Stimulated activated CD8-positive, alpha-beta memory T cell treated with anti-CD3 and anti-CD28 coated beads, Interleukin-12 subunit alpha, Interleukin-12 subunit beta, amount 100 ng/mL, for 4 hours (primary cell): ENCODE data around the gene LRMDA.

Experiments
- DNase-seq: peaks from one replicate; pipeline ENCODE4 v3.0.0-alpha.2; 2020; ENCODE audit warnings: low read depth

The LRMDA gene

DNA sequence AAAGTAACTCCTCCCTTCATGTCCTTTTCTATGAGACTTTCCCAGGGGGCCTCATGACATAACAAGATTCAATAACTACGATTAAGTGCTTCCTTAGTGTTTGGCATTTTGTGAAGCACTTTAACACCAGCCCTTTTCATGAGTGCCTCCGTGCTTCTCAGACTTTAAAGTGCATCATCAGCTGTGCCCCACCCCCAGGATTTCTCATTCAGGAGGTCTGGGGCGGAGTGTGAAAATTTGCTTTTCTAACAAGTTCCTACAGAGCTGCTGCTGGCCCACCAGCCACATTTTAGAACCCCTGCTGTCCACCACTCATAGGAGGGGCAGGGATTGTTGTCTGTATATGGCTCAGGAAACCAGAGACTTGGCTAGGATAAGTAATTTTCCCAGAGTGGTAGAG is 445.3 kb downstream of the LRMDA start:
- no peak for DNase-seq

DNA sequence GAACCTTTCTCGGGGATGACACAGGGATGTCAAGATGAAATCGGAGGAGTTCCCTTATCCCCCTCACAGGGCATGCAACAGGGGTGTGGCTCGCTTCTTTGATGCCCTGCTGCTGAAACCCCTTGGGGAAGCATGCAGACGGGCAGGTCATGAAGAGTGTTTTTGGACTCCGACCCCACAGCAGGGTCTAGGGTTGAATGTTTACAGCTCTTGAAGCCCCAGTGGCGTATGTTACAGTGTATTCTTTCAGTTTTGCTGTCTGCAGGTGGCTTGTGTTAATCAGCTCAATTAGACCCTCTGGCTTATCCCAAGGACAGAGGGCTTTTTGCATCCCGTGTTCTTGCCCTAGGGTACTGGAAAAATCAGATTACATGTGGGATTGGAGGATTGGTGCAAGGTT is 446.5 kb downstream of the LRMDA start:
- no peak for DNase-seq

DNA sequence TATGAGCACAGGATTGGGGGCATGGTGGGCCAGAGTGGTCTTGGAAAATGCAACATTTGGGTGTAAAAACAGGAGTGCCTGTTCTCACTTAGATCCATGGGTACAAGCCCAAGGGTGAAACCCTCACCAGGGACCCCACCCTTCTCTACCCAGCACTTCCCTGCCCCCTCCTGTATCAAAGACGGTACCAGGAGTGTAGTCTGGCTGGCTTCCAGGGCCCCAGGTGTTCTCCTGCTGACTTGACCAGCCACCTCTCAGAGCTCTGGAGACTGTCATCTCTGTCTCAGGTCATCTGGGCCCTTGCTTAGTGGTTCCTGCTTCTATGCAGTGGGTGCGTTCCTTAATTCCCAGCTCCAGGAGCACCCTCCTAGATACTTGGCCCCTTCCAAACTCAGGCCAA is 447.2 kb downstream of the LRMDA start:
- no peak for DNase-seq

DNA sequence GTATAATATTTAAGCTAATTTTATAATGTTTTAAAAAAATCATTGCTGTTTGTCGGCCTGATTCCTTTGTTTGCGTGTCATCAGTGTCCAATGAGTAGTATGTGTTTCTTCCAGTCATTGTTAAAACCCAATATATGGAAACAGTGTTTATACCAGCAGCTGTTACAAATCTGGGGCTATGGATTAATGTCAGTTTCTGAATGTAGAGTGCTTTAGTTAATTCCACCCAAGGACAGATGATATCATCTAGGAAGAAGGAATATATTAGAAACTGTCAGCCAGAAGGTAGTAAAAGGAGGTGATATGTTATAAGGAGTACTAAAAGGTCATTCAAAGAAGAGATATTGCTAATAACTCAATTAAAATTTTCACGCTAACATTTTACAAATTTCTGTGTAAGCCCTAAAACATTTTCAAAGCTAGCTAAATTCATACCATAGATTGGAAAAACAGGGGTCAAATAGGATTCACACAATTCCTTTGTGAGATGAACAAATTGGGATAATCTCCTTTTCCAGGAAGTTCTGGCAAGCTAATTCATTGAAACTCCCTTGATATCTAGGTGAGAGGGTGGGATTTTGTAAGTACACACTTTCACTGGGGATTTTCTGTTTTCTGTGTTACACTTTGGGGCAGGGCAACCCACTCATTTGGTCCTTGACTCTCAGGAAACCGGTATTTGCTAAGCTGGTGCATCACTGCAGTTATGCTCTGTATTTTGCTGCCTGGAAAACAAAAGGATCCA is 448.8 kb downstream of the LRMDA start:
- DNase-seq, result no peak

DNA sequence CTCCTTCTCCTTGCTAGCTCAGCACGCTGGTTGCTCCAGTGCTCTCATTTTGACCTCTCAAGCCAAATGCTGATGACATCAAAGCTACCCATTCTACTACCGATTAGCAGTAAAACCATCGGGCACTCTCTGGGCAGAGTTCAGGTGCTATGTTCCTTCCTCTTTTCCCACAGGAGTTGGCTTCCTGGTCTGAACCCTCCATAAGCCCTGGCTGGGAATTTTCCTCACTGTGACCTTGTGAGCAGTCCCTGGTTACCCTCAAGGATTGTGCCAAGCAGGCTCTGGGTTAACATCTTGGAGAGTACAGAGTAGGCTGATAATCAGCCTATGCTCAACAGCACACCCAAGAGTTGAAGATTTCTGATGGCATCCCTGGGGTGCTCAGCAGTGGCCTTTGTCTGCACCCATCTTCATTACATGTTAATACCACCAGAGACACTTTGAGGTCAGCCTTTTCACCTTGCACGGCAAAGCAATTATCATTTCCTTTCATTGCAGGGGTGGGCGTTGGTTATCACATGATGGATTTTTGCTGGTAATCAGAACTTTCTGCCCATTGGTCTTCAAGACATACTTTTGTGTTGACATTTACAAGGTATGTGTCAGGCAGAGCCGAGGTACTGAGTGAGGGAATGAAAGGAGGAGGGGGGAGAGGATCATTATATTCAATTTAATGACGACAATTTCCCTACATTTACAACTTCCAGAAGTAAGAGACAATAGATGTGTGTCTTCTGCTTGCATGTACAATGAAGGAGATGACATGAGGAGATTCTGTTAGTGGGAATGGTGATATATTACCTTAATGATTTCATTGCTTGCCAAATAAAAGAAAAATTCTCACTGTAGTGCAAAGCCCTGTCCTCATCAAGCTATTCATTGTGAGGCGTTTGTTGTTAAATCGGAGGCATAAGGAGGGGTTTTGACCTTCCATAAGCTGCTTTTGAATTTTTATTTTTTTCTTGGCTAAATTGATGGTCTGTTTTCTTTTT is 452.0 kb downstream of the LRMDA start:
- DNase-seq, result no peak

DNA sequence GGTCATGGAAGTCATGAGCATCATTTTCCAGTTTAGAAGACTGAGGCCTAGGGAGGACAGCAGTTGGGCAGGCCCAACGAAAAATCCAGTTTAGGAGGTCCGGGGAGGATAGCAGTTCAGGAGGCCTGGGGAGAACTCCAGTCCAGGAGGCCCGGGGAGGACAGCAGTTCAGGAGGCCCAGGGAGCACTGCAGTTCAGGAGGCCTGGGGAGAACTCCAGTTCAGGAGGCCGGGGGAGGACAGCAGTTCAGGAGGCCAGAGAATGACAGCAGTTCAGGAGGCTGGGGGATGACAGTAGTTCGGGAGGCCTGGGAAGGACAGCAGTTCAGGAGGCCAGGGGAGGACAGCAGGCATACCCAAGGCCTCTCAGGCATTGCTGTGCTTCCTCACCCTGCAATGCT is 453.4 kb downstream of the LRMDA start:
- no peak for DNase-seq

DNA sequence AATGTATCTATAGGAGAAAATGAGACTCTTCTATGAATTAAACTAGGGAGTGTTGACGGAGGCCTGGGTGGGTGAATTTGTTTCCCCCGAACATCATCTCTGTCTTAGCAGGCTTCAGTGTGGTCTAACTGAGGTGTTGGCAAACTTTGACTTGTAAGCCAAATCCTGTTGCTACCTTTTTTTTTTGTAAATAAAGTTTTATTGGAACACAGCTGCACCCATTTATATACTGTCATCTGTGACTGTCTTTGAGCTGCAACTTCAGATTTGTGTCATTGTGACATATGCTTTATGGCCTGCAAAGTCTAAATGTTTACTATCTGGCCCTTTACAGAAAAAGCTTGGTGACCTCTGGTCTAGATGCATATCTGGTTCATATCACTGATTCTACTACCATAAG is 455.9 kb downstream of the LRMDA start:
- DNase-seq, result no peak

DNA sequence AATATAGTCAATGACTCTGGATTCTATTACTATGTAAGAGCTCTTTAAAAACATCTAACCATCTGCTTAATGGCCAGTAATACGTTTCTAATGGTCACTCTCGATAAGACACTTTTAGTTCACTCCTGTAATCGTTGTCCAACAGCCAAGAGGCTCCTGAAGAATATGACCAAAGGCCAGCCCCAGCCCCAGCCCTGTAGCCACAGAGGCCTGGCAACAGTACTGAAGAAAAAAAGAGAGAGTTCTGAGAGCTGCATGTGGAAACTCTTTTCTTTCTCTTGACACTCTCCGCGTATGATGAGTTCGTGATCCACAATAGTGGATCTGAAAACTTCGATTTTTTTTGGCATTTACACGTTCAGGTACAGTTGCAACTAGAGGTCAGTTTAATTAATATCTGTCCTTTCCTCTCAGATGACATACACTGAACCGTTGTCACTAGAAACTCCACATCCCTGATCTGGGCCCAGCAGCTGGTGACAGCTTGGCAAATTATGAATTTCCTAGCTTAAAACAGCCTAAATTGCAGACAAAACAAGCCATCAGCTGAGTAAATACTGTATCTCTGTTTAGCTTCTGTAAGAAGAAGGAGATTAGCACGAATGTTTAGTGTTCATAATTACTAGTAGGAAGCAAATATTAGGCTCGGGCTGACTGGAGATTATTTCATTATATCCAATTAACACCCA is 456.7 kb downstream of the LRMDA start:
- DNase-seq, result no peak

DNA sequence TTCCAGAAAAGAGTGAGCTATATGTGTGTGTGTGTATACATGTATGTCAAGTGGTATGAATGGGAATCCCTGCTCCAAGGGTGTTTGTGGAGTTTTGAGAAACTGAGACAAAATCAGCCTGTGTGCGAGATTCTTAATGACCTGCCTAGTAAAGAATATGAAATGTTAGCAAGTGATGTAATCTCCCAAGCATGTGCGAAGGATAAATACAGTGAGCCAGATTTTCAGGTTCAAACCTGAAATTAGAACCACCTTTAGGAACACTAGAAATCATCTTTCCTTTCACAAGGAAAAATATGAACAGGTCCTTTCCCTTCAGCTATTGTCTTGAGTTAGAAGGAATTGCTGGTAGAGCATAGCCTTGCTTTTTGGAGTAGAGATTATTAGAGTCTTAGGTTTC is 457.6 kb downstream of the LRMDA start:
- no peak for DNase-seq

DNA sequence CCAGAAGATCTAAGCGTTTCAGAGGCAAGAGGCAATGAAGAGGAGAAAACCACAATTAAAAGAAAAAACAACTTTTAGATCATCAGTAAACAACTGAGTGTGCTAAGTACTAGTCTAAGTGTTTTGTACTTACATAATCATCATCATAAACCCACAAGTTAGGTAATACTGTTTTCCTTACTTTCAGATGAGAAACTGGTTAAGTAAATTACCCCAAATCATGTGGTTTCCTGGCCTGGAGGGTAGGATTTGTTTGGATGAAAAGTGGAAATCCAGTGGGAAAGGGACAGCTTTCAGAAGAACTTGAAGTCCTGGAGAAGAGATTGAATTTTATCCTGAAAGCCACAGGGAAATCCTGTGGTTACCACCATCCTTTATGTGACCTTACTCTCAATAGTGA is 463.3 kb downstream of the LRMDA start:
- DNase-seq, result no peak

DNA sequence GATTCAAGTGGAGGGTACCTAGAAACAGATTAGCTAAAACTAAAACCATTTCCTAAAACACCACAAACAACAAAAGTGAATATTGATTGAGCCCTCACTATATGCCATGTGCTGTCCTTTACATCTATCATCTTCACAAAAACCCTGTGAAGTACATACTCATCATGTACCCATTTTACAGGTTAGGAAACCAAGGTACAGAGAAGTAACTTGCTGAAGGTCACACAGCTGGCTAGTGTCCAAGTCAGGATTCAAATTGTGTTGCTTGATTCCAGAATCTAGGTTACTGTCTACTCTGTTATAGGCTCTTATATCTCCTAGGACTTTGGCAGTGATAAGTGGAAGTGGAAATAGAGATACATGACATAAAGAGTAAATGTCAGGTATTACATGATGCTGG is 463.8 kb downstream of the LRMDA start:
- DNase-seq, result no peak

DNA sequence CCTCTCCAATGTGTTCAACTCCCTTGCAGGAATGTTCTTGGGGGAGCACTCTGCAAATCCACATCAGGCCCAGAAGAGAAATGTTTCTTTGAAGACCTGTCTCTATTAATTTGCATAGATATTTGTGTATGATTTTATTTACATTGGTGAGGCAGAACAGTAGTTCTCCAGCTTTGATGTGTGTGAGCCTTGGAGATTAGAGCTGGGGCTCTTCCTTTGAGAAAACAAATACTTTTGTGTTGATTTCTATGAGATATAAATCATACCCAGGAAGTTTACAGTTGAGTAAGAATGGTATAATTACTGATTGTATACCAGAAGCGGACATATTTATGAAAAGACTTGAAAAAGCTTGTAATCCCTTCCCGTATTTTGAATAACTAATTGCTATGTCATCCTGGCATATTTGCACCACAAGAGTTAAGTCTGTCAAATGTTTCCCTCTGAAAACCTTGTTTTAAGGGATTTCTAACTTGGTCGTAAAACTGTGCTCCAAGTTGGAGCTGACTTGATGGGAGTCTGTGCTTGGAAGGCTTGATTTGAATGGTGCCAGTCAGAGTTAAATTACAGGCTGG is 468.5 kb downstream of the LRMDA start:
- no peak for DNase-seq

DNA sequence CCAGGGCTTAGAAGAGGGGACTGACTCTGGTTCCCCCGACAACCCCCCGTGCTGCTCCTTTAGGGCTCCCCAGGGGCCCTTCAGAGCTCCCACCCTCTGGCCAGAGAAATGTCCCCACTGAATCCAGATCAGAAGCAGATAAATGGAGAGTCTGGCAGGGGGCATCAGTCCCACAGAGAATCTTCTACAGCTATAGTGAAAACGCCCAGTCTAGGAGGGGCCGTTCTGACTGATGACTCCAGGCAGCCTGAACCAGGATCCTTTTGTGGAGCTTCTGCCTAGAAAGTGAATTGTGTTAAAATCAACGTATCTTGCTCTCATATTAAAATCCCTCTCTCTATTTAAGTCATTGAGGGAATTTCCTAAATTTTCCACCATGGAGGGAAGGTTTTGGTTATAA is 471.4 kb downstream of the LRMDA start:
- DNase-seq, result no peak

DNA sequence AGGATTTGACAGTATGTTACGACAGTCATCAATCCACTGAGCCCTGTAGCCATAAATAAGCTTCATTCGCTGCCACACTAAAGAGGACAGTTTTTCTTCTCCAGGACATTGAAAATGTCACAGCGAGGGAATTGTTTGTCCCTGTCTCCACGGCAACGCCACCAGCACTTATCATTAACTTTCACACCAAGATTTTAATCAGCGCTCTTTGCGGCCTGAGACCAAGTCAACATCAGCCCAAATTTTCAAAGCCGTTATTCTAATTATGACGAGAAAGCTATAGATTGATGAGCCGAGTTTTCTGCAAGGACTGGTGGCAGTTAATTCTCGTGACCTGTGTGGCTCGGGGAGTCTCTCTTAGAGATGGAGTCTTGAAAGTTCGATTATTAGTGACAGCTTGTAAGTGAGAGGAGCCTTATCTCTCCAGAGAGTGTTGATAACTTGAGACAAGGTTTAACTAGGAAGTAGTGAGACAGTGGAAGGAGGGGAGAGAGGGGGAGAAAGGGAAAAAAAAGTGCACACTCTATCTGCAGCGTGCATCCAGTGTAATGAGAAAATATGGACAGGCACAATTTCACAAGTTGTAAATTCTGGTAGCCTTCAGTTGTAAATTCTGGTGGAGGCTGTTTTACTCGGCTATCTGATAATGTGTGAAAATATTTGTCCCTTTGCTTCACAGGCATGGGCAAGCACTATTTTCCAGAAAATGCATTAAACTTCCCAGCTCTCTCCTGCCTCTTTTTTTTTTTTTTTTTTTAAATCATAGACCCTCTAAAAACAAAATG is 473.3 kb downstream of the LRMDA start:
- no peak for DNase-seq

DNA sequence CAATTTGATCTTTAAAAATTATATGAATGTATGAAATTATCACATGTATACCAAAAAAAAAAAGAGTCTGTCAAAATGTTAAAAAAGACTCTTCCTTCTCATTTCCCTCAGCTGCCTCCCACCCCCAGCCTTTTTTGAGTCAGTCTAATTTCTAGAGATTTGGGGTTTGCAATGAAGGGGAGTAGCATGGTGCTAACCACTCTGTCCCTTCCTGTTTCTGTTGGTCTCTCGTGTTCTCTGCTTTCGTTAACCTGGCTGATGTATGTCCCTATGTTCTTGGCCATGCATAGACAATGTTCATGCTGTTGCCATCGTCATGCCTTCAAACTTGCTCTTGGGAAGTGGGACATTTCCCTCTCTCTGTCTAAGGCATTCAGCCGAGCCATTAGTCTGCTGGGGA is 474.1 kb downstream of the LRMDA start:
- no peak for DNase-seq

DNA sequence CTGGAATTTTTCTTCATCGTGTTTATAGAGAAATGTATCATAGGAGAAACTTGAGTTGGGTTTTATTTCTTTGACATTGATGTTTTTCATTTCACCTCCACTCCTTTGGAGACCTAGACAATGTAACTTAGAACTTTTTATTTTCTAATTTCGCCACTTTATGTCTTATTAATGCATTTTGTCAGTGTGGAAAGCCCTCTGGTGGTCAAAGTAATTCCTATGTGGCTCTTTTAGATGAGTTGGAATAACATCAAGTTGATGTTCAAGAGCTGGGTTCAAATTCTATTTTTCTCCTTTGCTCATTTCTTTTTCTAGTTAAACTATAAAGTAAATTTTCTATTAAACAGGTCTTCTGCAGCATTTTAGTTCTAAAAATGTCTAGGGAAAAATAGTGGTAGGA is 478.6 kb downstream of the LRMDA start:
- no peak for DNase-seq

DNA sequence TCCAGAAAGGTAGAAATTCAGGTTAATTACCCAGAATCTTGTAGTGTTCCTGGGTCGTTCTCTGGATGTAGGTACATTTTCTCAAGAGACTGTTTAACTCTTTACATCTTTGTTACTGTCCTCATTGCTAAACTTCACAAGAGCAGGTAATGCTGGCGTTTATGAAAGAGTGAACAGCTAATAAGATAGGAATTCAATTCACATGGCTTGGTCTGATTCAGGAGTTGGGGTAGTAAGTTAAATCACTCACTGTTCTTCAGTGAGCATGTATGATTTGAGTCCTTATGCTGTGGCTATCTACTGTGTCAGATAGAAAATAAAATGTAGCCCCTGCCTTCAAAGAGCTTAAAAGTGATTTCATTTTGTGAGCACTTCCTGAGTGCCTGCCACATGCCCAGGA is 480.0 kb downstream of the LRMDA start:
- no peak for DNase-seq

DNA sequence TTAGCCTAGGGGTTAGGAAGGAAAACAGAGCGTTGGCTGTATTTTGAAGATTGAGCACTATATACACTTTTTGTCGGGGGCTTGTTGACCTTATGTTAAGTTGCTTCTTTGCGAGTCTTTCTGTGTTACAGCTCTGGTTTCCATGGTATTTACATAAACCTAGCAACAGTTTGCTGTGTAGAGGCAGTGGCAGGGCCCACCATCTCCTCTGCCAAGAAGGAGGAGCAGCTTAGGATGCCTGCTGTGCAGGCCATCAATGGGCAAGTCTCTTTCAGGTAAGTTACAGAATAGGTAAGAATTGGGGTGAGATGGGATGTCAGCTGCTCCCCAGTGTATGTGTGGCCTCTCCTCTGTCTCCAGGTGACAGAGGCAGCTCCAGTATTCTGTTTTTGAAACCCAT is 485.5 kb downstream of the LRMDA start:
- no peak for DNase-seq

DNA sequence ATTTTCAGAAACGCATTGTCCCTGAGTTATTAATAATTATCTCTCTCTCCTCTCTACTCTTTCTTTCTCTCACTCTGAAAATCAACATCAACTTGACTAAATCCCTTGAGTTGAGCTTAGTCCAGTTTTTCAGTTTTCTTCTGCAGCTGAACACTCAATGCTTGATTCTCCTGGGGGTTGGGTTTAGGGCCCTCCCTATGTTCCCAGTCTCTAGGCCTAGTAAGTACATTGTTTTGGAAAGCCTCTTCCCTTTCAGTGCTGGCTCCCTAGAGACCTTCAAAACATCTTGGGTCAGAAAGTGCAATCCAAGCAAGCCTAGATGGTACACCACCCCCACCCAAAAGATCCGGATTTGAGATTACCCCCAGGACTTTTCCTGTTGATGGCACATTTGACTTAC is 488.5 kb downstream of the LRMDA start:
- no peak for DNase-seq

DNA sequence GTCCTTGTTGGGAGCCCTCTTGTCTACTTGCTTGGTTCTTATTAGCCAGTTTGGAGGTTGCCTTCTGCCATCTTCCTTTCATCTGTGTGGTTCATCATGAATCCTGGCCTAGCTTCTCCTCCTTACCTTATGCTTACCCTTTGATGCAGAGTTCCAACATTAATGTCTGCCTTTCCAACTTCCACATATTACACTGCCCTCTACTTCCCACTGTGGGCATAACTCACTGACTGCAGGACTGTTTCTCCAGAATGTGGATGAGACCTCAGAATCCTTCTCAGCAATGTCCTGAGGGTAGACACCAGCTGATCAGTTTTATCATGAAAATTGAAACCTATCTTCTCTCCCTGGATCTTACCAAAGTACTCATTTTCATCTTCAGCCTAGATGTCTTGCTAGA is 491.0 kb downstream of the LRMDA start:
- DNase-seq, result no peak

DNA sequence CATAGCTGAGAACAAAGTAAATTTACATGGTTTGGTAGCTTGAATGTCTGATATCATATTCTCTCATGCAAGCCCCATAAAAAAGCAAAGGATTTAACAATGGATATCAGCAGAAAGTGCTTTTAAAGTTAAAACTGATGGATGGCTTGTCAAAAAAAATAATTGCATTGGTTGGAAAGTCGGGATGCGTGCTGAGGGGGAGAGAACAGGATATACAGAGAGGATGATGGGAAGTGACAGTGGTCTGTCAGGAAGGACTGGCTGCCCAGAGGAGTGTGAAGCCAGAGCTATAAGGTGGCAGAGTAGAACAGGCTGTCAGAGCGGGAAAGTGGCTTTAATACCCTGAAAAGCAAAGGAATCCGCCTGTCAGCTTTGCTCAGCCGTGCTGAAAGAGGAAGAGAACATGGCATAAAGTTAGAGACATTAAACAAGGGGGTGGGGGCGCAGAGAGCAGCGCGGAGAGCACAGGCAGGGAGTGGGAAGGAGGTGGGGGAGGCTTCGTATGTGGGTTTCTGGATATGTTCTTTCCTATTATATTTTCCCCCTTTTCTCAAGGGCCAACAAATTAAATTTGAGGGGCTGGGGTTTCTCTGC is 493.0 kb downstream of the LRMDA start:
- DNase-seq, result no peak
